HEK293 (cell line): ENCODE measurements around the gene COX19.

ENCODE experiments used
- CTCF ChIA-PET: fragments of 350-600 bp; formaldehyde crosslinking; extraction: SDS; loops from one replicate; lab custom pipeline; 2021; ENCODE audit warnings: antibody characterized with exemption; lab: Yijun Ruan, JAX
- POLR2A ChIA-PET: fragments of 300-600 bp; formaldehyde crosslinking; extraction: SDS; loops from one replicate; lab custom pipeline; 2020; ENCODE audit warnings: antibody characterized with exemption, inconsistent platforms; lab: Yijun Ruan, JAX
- H3K27ac ChIP-seq: fragments of 200-500 bp; sonication (Bioruptor generic); 2 replicates; pipeline ENCODE4 v1.5.1; 2014; ENCODE audit warnings: low read depth, low read length, control low read depth, inconsistent platforms; ENCODE audit errors: extremely low read depth
- H3K36me3 ChIP-seq, 2 experiments: fragments of 200-500 bp in 1 of 2; sonication (Bioruptor generic) in 1 of 2; 1 replicate in 1 of 2; 2 replicates in 1 of 2; pipeline ENCODE4 v1.5.1; 2014 to 2017; ENCODE audit warnings: inconsistent platforms in 2 of 2, low read length in 2 of 2; ENCODE audit not compliant: control insufficient read depth in 2 of 2, insufficient read depth in 1 of 2
- H3K4me1 ChIP-seq: fragments of 200-500 bp; sonication (Bioruptor generic); 2 replicates; pipeline ENCODE4 v1.5.1; 2014; ENCODE audit warnings: mild to moderate bottlenecking, low read length, inconsistent platforms; ENCODE audit not compliant: control insufficient read depth, insufficient read depth
- H3K4me3 ChIP-seq: 2 replicates; pipeline ENCODE4 v1.5.1; 2011; ENCODE audit warnings: low read depth, mild to moderate bottlenecking, control low read depth, low read length, moderate library complexity
- H3K9me3 ChIP-seq: fragments of 200-500 bp; sonication (Bioruptor generic); 2 replicates; pipeline ENCODE4 v1.5.1; 2014; ENCODE audit warnings: low read depth, low read length, inconsistent platforms; ENCODE audit not compliant: control insufficient read depth, insufficient read depth
- HOXA7 ChIP-seq: sonication (generic); formaldehyde crosslinking; IDR thresholded peaks from 2 replicates; pipeline ENCODE4 v1.8.1; 2022; ENCODE audit warnings: missing genetic modification reagents, borderline replicate concordance
- MZF1 ChIP-seq: fragments of 450-650 bp; formaldehyde crosslinking; IDR thresholded peaks from 2 replicates; pipeline ENCODE4 v1.5.1; 2017; ENCODE audit warnings: missing biosample characterization, missing genetic modification characterization, borderline replicate concordance
- PRDM4 ChIP-seq: fragments of 450-650 bp; formaldehyde crosslinking; IDR thresholded peaks from 2 replicates; pipeline ENCODE4 v1.5.1; 2017; ENCODE audit warnings: missing biosample characterization, missing genetic modification characterization
- SCRT2 ChIP-seq: fragments of 450-650 bp; formaldehyde crosslinking; IDR thresholded peaks from 2 replicates; pipeline ENCODE4 v1.5.1; 2016; ENCODE audit warnings: missing biosample characterization, missing genetic modification characterization
- ZBTB7A ChIP-seq: fragments of 450-650 bp; formaldehyde crosslinking; IDR thresholded peaks from 2 replicates; pipeline ENCODE4 v1.5.1; 2016; ENCODE audit warnings: low read depth, missing biosample characterization, missing genetic modification characterization
- ZNF175 ChIP-seq: fragments of 450-650 bp; formaldehyde crosslinking; IDR thresholded peaks from 2 replicates; pipeline ENCODE4 v1.5.1; 2016; ENCODE audit warnings: missing biosample characterization, missing genetic modification characterization
- ZNF18 ChIP-seq: fragments of 450-650 bp; formaldehyde crosslinking; IDR thresholded peaks from 2 replicates; pipeline ENCODE4 v1.5.1; 2016; ENCODE audit warnings: missing biosample characterization, missing genetic modification characterization
- ZNF24 ChIP-seq: fragments of 450-650 bp; formaldehyde crosslinking; IDR thresholded peaks from 2 replicates; pipeline ENCODE4 v1.5.1; 2016; ENCODE audit warnings: missing biosample characterization, missing genetic modification characterization
- ZNF362 ChIP-seq: fragments of 450-650 bp; formaldehyde crosslinking; IDR thresholded peaks from 2 replicates; pipeline ENCODE4 v1.5.1; 2016; ENCODE audit warnings: missing biosample characterization, missing genetic modification characterization
- ZNF423 ChIP-seq: fragments of 450-650 bp; formaldehyde crosslinking; IDR thresholded peaks from 2 replicates; pipeline ENCODE4 v1.5.1; 2016; ENCODE audit warnings: missing biosample characterization, missing genetic modification characterization
- ZNF473 ChIP-seq: fragments of 450-650 bp; formaldehyde crosslinking; IDR thresholded peaks from 2 replicates; pipeline ENCODE4 v1.5.1; 2017; ENCODE audit warnings: missing biosample characterization, missing genetic modification characterization
- ZNF513 ChIP-seq: fragments of 450-650 bp; IDR thresholded peaks from 2 replicates; pipeline ENCODE4 v1.5.1; 2018; ENCODE audit warnings: missing biosample characterization, missing genetic modification characterization
- ZNF561 ChIP-seq: fragments of 450-650 bp; IDR thresholded peaks from 2 replicates; pipeline ENCODE4 v1.5.1; 2018; ENCODE audit warnings: missing biosample characterization, missing genetic modification characterization, borderline replicate concordance
- ZNF610 ChIP-seq: fragments of 450-650 bp; formaldehyde crosslinking; IDR thresholded peaks from 2 replicates; pipeline ENCODE4 v1.5.1; 2016; ENCODE audit warnings: missing biosample characterization, missing genetic modification characterization, borderline replicate concordance
- ZNF629 ChIP-seq: fragments of 450-650 bp; formaldehyde crosslinking; IDR thresholded peaks from 2 replicates; pipeline ENCODE4 v1.5.1; 2017; ENCODE audit warnings: missing biosample characterization, missing genetic modification characterization
- ZNF670 ChIP-seq: fragments of 450-650 bp; formaldehyde crosslinking; IDR thresholded peaks from 2 replicates; pipeline ENCODE4 v1.5.1; 2016; ENCODE audit warnings: missing biosample characterization, missing genetic modification characterization, low read depth
- ZNF76 ChIP-seq: fragments of 450-650 bp; formaldehyde crosslinking; IDR thresholded peaks from 2 replicates; pipeline ENCODE4; 2016; ENCODE audit warnings: low read depth, missing biosample characterization, missing genetic modification characterization, borderline replicate concordance

The COX19 gene

GRCh38 chr7:994592-995308 is 19.4 kb upstream of the COX19 start:
- ChIA-PET POLR2A (no interaction called here), CTCF (interaction anchor here (0.9 to 7.4 kb wide), 14 partner anchors 10 to 202 kb away, joined by 3 to 149 read pairs (median 13); partner anchors contain the start of genes COX19 and GPR146)
- H3K4me3 ChIP-seq, result no peak overlapping the region
- H3K9me3 ChIP-seq, result no peaks in the 10 kb centered on the region
- H3K27ac ChIP-seq, result no peak overlapping the region
- H3K4me1 ChIP-seq, result no peaks in the 10 kb centered on the region; the same call in 1 of the 2 replicates
- TF ChIP-seq ZNF561 (tag by site-specific recombination) (no peak), ZNF76 (tag by site-specific recombination) (no peak), PRDM4 (tag by site-specific recombination) (no peak), HOXA7 (no peak), ZNF175 (tag by site-specific recombination) (no peak), ZNF610 (tag by site-specific recombination) (no peak), ZNF18 (tag by site-specific recombination) (no peak), ZNF513 (tag by site-specific recombination) (no peak), ZNF629 (tag by site-specific recombination) (no peak), ZBTB7A (tag by site-specific recombination) (no peak), ZNF473 (no peak), MZF1 (tag by site-specific recombination) (no peak), ZNF670 (tag by site-specific recombination) (no peak), ZNF362 (no peak), ZNF24 (no peak), SCRT2 (tag by site-specific recombination) (no peak), ZNF423 (tag by site-specific recombination) (no peak)
- peaks cover 0 to 9% of the 10 kb centered on the region in 2 experiments; a peak in 1 of 3 replicates for H3K36me3 ChIP-seq
